GM18858 (cell line): ENCODE results near the gene RHOXF2.
"Not testable (repeated sequence)": the region's sequence is repeated elsewhere in the genome, so short reads cannot be mapped to it uniquely, and the experiment has no call there.

ENCODE experiments used
- ATAC-seq: cut with Tn5 transposase; IDR thresholded peaks from one replicate; pipeline ENCODE4 v1.9.1; 2021; ENCODE audit not compliant: unreplicated experiment

Gene RHOXF2

DNA sequence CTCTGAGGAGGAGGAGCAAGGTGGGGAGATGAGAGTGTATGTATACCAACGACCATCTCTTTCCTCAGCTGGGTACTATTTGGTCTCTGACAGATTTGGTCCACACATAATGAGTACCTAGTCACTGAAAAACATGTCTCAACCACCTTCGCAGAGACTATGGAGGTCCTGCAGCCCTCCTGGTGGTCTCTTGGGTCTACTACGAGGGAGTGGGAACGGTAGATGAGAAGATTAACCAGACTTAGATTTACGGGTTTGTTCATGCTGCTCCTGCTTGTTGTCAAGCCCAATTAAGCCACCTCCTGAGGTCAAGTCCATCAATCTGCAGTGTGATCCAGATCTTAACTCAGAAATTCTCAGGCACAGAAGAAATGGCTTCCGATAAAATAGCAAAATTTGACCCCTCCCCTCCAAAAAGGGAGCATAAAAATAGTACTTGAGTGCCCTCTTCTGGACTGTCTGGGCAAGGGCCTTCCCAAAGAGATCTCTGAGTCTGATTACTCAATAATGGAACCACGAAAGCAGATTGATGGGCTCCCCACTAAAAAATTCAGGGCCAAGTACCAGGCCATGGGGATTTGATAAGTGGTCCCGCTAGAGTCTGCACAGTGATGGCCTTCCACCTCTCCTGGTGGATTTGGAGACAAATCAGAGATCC, 38.3 kb downstream of the RHOXF2 start:
- ATAC-seq, result not testable (repeated sequence)

DNA sequence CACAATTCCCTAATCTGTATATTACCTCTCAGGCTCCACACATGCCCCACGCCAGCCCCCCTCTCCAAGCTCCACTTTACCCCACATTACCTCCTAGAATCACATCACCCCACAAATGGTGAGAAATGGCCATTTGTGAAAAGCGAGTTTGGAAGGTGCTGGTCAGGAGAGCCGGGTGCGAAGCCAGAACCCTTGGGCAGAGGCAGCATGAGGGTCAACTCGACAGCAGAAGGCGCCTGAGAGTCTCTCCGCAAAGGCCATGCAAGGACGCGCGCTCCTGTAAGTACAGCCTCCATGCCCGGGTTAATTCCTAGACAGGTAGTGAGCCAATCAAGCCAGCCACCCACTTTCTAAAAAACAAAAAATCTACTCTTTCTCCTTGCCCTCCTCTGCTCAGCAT, 42.4 kb downstream of the RHOXF2 start:
- ATAC-seq, result no peak

DNA sequence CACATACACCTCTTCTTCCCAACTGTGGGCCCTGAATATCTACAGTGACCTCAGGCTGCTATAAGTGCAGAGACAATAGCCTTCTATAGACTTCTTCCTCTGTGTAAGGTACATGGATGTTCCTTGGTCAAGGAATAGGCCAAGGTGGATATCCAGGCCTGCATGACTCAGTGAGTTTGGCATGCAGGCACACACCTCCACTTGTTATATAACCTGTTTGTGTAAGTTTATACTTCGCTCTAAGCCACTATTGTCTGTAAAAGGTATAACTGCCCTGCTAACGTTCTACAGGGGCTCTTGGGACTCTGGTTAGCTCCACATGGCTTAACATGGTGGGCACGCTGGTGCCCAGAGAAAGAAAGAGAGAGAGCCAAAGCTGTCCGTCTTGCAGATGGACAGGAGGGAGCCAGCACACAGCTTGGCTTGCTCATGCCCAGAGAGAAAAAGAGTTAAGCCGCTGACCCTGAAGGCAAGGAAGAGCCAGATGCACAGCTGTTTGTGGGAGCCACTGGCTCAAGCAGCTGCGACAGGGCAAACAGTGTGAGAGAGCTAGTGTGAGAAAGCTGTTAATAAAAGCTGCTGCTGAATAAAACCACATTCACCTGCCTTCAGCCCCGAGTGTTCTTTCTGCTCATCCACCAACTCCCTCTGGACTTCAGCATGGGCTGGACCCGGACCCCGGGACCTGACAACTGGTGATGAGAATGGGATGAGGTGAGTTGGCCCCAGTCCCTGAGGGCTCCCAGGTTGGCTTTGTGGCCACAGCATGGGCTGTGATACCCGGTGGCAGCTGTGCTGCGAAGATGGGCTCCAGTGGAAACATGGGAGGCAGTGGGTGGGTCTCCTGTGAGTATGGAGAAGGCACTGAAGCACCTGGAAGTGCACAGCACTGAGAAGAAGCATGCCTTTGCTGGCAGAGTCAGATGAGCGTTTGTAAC, 47.7 kb downstream of the RHOXF2 start:
- no peak for ATAC-seq

DNA sequence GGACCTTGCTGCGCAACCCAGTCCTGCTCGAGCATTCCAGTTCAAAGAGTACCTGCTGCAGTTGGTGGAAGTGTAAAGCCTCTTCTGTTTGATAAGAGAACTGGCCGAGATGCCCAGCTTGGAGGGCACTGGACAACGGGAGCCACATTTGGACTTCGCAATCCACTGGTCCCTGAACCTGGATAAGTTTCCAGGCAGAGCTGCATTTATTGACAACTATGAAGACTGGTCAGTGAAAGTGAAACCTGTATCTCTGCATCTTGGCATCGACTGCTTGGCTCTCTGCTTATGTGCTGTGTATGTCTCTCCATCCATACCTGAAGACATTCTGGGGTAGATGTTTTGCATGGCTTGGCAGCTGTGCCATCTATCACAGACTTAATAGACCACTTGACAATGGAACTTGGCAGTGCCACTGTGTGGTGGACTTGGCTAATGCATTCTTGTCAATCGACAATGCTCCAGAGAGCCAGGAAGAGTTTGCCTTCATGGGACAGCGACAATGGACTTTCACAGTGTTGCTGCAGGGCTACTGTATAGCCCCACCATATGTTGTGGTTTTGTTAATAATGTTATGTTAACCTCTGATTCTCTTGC, 48.7 kb downstream of the RHOXF2 start:
- no peak for ATAC-seq

DNA sequence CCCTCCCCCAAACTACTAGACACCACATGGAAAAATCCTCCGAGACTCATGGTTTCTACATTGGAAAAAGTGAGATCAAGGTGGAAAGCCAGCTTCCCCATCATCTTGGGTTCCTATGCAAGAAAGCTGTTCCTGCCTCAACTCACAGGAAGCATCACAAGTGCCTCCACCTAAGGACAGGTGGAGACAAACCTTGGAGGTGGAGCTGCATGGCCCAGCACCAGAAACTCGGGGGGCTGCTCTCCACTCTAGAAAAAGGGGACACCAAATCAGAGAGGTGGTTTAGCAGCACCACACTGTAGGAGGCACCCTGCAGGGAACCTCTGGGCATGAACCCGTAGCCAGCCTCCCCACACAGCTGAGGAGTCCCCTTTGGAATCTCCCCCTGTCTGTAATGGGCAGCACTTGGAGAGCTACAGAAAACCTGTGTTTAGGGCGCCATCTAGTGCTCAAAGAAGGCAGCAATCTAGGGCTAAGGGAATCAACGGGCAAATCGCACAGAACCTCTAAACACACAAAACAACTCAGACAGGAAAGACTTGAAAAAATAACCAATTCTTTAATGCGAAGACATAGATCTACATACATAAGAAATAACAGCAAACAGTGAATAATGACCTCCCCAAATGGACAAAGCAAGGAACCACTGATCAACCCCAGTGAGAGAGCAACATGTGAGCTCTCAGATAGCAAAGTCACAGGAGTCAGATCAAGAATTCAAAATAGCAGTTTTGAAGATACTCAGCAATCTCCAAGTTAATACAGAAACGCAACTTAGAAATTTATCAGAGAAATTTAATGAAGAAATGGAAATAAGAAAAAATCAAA, 55.2 kb downstream of the RHOXF2 start:
- ATAC-seq, result peak; percentile 81
